Choroid plexus epithelial cell (primary cell): Measurements from ENCODE around the gene TRIM5.
A peak's percentile ranks its signal among the peaks of the same experiment; 100 is the strongest.
"Not testable (repeated sequence)": the region's sequence is repeated elsewhere in the genome, so short reads cannot be mapped to it uniquely, and the experiment has no call there.

ENCODE experiments used
- DNase-seq: peaks from one replicate; pipeline ENCODE4 v3.0.0-alpha.2; 2010; ENCODE audit warnings: low read depth
- H3K4me3 ChIP-seq: 2 replicates; pipeline ENCODE4 v1.5.1; 2011; ENCODE audit warnings: low read depth, mild to moderate bottlenecking, control low read depth, low read length, moderate library complexity
- CTCF ChIP-seq: conservative IDR thresholded peaks from 2 replicates; pipeline ENCODE4 v1.5.1; 2011; ENCODE audit warnings: low read depth, mild to moderate bottlenecking, control low read depth, inconsistent platforms, low read length, moderate library complexity

TRIM5 gene

GRCh38 chr11:5689551-5689983 is 4.7 kb upstream of the TRIM5 start, which contains the start of gene TRIM22:
Gene TRIM22, plus strand, starts transcription at chr11:5689790. Its CDS starts 6,443 bp downstream, at chr11:5696233.
- peak; percentile 90 for DNase-seq
- no peak for TF ChIP-seq CTCF
- H3K4me3 ChIP-seq = peak within 1 kb of the TSS; percentile 59

- DNase-seq = no peak
- H3K4me3 ChIP-seq = no peak overlapping the region
Measured at GRCh38 chr11:5688482-5688881, 3.6 kb upstream of the TRIM5 start.

GRCh38 chr11:5686426-5686825 is 1.6 kb upstream of the TRIM5 start:
- TF ChIP-seq CTCF = no peak
- no peak overlapping the region for H3K4me3 ChIP-seq
- DNase-seq = no peak

More at GRCh38 chr11:5688482-5688881, 3.6 kb upstream of the TRIM5 start:
- no peak for TF ChIP-seq CTCF

- peak; percentile 12 for DNase-seq
- TF ChIP-seq CTCF = no peak
Measured at GRCh38 chr11:5684036-5684645, 733 bp downstream of the TRIM5 start.

GRCh38 chr11:5683620-5684019 is 1.3 kb downstream of the TRIM5 start:
- not testable (repeated sequence) for H3K4me3 ChIP-seq, DNase-seq

More at GRCh38 chr11:5684036-5684645, 733 bp downstream of the TRIM5 start:
- H3K4me3 ChIP-seq = peak overlapping the region; percentile 60

GRCh38 chr11:5682890-5683441 is 1.9 kb downstream of the TRIM5 start:
- H3K4me3 ChIP-seq, DNase-seq: not testable (repeated sequence)

GRCh38 chr11:5679811-5680210 is 5.1 kb downstream of the TRIM5 start:
- DNase-seq = no peak
- no peak overlapping the region for H3K4me3 ChIP-seq
- no peak for TF ChIP-seq CTCF

- DNase-seq = no peak
- no peak overlapping the region for H3K4me3 ChIP-seq
- TF ChIP-seq CTCF = no peak
Measured at GRCh38 chr11:5674391-5674790, 10.5 kb downstream of the TRIM5 start.
